Midbrain (tissue), 1 donor: Measurements from ENCODE around the gene EHMT1.
"Not testable (repeated sequence)": the region's sequence is repeated elsewhere in the genome, so short reads cannot be mapped to it uniquely, and the experiment has no call there.

Experiments used
- DNase-seq: peaks from one replicate; lab custom pipeline; 2025; lab: John Stamatoyannopoulos, UW

EHMT1 gene

DNA sequence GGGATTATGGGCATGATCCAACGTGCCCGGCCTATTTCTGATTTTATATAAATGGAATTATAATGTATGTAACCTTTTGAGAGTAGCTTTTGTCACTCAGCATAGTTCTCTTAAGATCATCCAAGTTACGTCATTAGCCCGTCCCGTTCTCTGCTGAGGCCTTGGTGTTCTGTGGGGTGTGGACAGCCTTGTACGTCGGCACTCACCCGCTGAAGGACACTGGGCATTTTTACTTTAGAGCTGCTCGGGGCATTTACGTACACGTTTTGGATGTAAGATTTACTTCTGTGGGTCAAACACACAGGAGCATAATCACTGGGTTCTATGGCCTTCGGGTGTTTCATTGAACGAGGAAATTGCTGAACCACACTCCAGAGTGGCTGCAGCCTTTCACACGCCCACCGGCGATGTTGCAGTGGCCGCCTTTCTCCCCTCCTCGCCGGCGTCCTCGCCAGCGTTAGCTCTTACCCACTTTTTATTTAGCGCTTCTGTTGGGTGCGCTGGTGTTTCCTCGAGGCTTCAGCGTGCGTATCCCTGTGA is 101.8 kb downstream of the EHMT1 start:
- no peak for DNase-seq

GRCh38 chr9:137721479-137721878 is 102.7 kb downstream of the EHMT1 start:
- no peak for DNase-seq

DNA sequence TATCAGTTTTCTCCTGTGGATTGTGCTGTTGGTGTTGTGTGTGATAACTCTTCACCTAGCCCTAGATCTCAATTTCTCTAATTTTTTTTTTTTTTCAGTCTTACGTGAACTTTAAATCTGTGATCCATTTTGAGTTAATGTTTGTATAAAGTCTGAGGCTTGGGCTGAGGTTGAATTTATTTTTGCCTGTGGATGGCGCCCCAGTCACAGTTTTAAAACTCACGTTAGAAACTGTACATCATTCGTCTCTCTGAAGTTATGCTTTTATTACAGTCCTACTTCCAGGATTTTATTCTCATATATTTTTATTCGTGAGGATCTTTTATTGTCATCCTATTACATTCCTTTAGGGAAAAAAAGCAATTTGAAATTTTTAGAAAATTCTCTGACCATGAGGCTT is 103.1 kb downstream of the EHMT1 start:
- DNase-seq, result no peak

- no peak for DNase-seq
Observed at GRCh38 chr9:137722481-137722880, 103.7 kb downstream of the EHMT1 start.

DNA sequence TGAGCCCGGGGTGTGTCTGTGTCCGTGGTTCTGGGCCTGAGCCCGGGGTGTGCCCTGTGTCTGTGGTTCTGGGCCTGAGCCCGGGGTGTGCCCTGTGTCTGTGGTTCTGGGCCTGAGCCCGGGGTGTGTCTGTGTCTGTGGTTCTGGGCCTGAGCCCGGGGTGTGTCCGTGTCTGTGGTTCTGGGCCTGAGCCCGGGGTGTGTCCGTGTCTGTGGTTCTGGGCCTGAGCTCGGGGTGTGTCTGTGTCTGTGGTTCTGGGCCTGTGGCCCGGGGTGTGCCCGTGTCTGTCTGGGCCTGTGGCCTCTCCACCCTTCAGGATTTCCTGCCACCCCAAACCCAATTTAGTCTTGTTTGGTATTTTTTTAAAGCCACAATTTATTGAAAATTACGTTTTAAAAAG is 104.6 kb downstream of the EHMT1 start:
- not testable (repeated sequence) for DNase-seq

DNA sequence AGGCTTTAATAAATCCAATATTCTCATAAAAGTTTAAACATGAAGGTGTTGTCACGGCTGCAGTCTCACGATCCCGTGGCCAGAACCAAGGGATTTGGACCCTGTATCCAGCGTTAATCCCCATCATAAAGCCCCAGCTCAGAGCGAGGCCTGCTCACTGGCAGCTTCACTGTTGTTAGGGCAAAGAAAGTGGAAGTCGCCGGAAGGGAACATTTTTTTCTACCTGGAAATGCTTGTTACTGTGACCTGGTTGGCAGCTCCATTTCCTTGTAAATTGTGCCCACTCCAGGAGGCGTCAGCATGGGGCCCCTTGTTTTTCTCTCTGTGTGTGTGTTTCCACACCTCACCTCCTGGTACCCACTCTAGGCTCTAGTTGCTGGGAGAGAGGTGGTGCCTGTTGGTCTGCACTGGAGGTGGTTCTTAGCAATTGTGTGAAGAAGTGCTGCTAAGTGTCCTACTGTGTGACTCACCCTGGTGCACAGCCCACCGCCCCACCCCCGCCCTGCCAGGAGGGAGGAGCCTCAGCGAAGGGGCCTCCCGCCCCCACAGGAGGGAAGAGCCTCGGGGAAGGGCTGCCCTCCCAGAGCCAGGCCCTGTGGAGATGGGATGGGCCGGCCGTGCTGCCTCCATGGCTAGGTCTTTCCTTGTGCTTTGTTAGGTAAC is 105.1 kb downstream of the EHMT1 start:
- no peak for DNase-seq

DNA sequence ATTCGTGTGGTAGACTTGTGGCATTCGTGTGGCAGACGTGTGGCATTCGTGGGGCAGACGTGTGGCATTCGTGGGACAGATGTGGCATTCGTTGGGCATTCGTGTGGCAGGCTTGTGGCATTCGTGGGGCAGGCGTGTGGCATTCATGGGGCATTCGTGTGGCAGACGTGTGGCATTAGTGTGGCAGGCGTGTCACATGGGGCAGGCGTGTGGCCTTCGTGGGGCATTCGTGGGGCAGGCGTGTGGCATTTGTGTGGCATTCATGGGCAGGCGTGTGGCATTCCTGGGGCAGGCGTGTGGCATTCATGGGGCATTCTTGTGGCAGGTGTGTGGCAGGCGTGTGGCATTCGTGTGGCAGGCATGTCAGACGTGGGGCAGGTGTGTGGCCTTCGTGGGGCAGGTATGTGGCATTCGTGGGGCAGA is 106.0 kb downstream of the EHMT1 start:
- DNase-seq, result no peak

DNA sequence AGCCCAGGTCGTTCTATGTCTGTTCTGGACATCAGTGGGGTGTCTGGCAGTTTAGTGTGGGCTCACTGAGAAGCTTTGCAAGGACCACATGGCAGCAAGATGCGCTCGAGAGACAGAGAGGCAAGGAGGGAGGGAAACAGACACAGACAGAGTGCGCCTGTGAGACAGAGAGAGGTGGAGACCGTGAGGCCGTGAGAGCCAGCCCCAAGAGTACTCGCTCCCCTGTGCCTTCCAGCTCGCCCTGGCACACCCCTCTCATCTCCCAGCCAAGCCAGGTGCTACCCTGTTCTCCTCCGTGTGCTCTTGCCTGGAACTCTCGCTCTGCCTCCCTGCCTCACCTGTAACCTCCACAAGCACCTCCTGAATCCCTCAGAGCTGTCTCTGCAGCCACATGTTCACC is 106.8 kb downstream of the EHMT1 start:
- no peak for DNase-seq

- not testable (repeated sequence) for DNase-seq
Observed at GRCh38 chr9:137726336-137726735, 107.5 kb downstream of the EHMT1 start.

DNA sequence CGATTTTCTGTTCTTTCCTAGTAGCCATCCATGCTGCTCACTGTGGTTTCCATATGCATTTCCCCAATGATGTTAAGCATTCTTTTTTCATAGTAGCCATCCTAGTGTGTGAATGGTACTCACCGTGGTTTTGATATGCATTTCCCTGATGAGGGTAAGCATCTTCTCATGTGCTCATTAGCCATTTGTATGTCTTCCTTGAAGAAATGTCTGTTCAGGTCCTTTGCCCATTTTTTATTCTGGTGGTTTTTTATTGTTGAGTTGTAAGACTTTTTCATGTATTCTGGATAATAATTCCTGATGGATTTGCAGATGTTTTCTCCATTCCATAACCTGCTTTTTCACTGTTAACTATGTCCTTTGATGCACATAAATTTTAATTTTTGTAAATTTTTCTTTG is 108.0 kb downstream of the EHMT1 start:
- no peak for DNase-seq

- DNase-seq, result no peak
Observed at GRCh38 chr9:137727716-137728115, 108.9 kb downstream of the EHMT1 start.

GRCh38 chr9:137728444-137729311 is 109.9 kb downstream of the EHMT1 start:
- DNase-seq, result no peak

- DNase-seq, result no peak
Observed at GRCh38 chr9:137731216-137731946, 112.6 kb downstream of the EHMT1 start.

DNA sequence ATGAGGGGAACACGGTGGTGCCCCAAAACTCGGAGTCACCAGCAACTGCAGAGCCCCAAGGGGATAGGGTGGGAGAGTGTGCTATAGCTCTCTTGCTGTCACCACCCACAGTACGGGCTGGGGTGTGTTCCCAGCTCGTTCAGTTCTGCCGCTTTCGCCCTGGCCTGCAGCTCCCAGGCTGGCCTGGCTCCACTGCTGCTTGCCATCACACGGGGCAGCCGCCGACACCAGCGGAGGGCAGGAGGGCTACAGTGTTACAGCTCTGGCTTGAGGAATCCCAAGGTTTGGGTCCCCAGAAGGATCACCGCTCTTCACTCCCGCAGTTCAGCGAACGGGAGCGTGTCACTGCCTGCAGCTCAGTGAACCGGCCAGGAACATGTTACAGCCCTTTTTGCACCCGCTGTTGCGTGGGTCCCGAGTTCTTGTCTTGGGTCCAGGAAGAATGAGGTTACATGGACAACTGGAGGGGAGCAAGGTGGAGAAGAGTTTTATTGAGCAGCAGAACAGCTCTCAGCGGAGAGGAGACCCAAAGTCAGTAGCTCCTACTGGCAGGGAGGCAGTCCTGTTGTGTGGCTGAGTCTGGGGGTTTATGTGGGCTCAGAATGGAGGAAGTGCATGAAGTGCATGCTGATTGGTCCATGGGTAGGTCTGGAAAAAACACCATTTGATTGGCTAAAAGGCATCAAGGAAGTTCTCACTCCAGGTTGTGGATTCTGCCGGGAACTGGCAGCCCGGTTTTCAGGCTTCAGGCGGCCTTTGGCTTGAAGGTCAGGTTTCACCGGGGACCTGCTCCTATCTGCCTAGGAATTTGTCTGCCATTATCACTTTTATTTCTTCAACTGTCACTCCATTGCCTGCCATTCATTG is 113.4 kb downstream of the EHMT1 start:
- no peak for DNase-seq

- DNase-seq, result no peak
Observed at GRCh38 chr9:137733429-137733828, 114.6 kb downstream of the EHMT1 start.

DNA sequence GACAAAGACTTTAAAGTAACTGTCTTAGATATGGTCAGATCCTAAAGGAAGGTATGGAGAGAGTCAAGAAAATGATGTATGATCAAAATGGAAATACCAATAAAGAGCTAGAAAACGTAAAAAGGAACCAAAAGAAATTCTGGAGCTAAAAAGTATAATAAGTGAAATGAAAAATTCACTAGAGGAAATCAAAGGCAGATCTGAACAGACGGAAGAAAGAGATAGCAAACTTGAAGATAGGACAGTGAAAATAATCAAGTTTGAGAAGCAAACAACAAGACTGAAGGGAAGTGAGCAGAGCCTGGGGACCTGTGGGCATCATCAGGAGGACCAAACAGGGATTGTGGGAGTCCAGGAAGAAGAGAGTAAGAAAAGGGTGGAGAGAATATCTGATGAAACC is 115.4 kb downstream of the EHMT1 start:
- no peak for DNase-seq

GRCh38 chr9:137738182-137738696 is 119.4 kb downstream of the EHMT1 start:
- not testable (repeated sequence) for DNase-seq

- no peak for DNase-seq
Observed at GRCh38 chr9:137738703-137739102, 119.9 kb downstream of the EHMT1 start.

DNA sequence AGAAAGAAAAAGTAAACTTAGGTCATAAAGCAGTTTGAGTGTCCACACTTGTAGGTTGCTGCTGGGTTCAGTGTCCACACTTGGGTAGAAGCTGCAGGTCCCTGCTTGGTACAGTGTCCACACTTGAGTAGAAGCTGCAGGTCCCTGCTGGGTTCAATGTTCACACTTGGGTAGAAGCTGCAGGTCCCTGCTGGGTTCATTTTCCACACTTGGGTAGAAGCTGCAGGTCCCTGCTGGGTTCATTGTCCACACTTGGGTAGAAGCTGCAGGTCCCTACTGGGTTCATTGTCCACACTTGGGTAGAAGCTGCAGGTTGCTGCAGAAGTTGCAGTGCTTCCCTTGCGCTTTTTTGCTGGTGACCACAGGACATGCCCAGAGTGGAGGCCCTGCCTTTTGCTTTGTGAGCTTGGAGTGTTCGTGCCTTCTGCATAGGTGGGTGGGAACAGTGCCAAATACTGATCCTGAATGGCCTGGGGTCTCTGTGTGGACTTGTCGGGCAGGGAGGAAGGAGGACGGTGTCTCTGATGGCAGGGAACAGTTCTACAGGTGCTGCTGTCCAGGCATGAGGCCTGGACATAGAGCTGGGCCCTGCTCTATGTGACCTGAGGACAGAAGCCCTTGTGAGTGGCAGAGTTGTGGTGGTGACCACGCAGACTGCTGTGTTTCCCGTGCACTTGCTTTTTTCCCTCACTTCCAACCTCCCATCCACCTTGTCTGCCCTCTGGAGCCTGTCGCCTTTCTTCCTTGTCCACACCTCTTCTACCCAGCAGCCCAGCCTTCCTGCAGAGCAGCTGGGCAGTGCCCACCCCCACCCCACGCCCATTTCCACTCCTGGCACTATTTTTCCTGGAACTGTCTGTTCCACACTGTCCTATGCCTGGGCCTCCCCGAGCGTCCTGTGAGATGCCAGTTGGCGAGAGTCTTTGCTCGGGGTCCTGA is 120.8 kb downstream of the EHMT1 start:
- DNase-seq, result no peak

GRCh38 chr9:137740312-137740711 is 121.5 kb downstream of the EHMT1 start:
- no peak for DNase-seq
